K562 (cell line): Measurements from ENCODE around the gene PIH1D1. TPM values are rescaled to one million over a fixed set of nuclear protein-coding genes. Genes with fewer than 3 reads are reported as not detected.

Experiments
- BDP1 ChIP-seq: IDR thresholded peaks from 3 replicates; pipeline ENCODE4 v1.6.1; 2011; ENCODE audit not compliant: insufficient read length, insufficient read depth
- BRCA1 ChIP-seq, 2 experiments: fragments of 450-650 bp in 1 of 2; sonication (generic) in 1 of 2; formaldehyde crosslinking in 1 of 2; IDR thresholded peaks; 2 replicates each; pipeline versions ENCODE4 v1.5.0 to v1.6.1; 2017 to 2020; ENCODE audit warnings: mild to moderate bottlenecking in 1 of 2, missing genetic modification reagents in 1 of 2
- CBFA2T2 ChIP-seq: fragments of 450-650 bp; conservative IDR thresholded peaks from 2 replicates; pipeline ENCODE4 v1.6.1; 2017; ENCODE audit warnings: mild to moderate bottlenecking
- CBX2 ChIP-seq: fragments of 200-600 bp; sonication (generic); IDR thresholded peaks from one replicate; pipeline ENCODE4 v1.6.1; 2012; ENCODE audit warnings: mild to moderate bottlenecking, low read length, inconsistent platforms; ENCODE audit not compliant: insufficient read depth, poor library complexity, severe bottlenecking
- CXXC5 ChIP-seq: fragments of 250-450 bp; sonication (Bioruptor Pico); IDR thresholded peaks from 2 replicates; pipeline ENCODE4 v1.8.0; 2022; ENCODE audit warnings: inconsistent platforms, mild to moderate bottlenecking, moderate library complexity
- DPF2 ChIP-seq: fragments of 450-650 bp; IDR thresholded peaks from 2 replicates; pipeline ENCODE4 v1.6.1; 2016
- HMG20B ChIP-seq: fragments of 250-450 bp; sonication (Bioruptor Pico); IDR thresholded peaks from 2 replicates; pipeline ENCODE4 v1.5.0; 2021; ENCODE audit warnings: mild to moderate bottlenecking
- MAZ ChIP-seq, 2 experiments: fragments of 450-650 bp in 1 of 2; sonication (generic) in 1 of 2; formaldehyde crosslinking; IDR thresholded peaks in 1 of 2; conservative IDR thresholded peaks in 1 of 2; 2 replicates each; pipeline versions ENCODE4 v1.4.0 to v1.5.0; 2020; ENCODE audit warnings: mild to moderate bottlenecking in 1 of 2, missing genetic modification reagents in 1 of 2
- MEF2D ChIP-seq: conservative IDR thresholded peaks from 2 replicates; pipeline ENCODE4 v1.6.1; 2016; ENCODE audit warnings: low read depth, missing genetic modification characterization, missing compliant biosample characterization
- NFYB ChIP-seq: IDR thresholded peaks from 2 replicates; pipeline ENCODE4 v1.6.1; 2011; ENCODE audit warnings: mild to moderate bottlenecking, moderate library complexity; ENCODE audit not compliant: insufficient read length; ENCODE audit errors: extremely low read depth
- PML ChIP-seq: IDR thresholded peaks from 2 replicates; pipeline ENCODE4 v1.6.1; 2012; ENCODE audit warnings: low read length, inconsistent platforms
- SMAD3 ChIP-seq: fragments of 450-650 bp; formaldehyde crosslinking; conservative IDR thresholded peaks from 2 replicates; pipeline ENCODE4 v1.4.0; 2020; ENCODE audit warnings: mild to moderate bottlenecking
- SNIP1 ChIP-seq: fragments of 450-650 bp; IDR thresholded peaks from 2 replicates; pipeline ENCODE4 v1.7.1; 2017; ENCODE audit warnings: low read depth, mild to moderate bottlenecking
- SP2 ChIP-seq: IDR thresholded peaks from 2 replicates; pipeline ENCODE4 v1.6.1; 2011; ENCODE audit warnings: mild to moderate bottlenecking, low read depth, low read length, moderate library complexity; ENCODE audit not compliant: poor library complexity, severe bottlenecking; ENCODE audit errors: extremely low read depth
- TCF3 ChIP-seq: sonication (generic); formaldehyde crosslinking; IDR thresholded peaks from 2 replicates; pipeline ENCODE4 v1.4.0; 2020; ENCODE audit warnings: mild to moderate bottlenecking, missing genetic modification reagents
- TCF7 ChIP-seq: sonication (generic); IDR thresholded peaks from 2 replicates; pipeline ENCODE4 v1.6.1; 2016; ENCODE audit warnings: antibody characterized with exemption, borderline replicate concordance
- ZBTB17 ChIP-seq: fragments of 450-650 bp; formaldehyde crosslinking; IDR thresholded peaks from 2 replicates; pipeline ENCODE4 v1.4.0; 2020; ENCODE audit warnings: mild to moderate bottlenecking
- ZNF24 ChIP-seq: fragments of 450-650 bp; IDR thresholded peaks from 2 replicates; pipeline ENCODE4 v1.6.1; 2016
- ZNF324 ChIP-seq: fragments of 250-450 bp; sonication (Bioruptor Pico); IDR thresholded peaks from 2 replicates; pipeline ENCODE4 v1.4.0; 2020; ENCODE audit warnings: mild to moderate bottlenecking
- ZNF583 ChIP-seq: fragments of 250-450 bp; sonication (Bioruptor Pico); IDR thresholded peaks from 2 replicates; pipeline ENCODE4 v1.4.0; 2020
- ZNF79 ChIP-seq: fragments of 250-450 bp; sonication (Bioruptor Pico); IDR thresholded peaks from 2 replicates; pipeline ENCODE4 v1.4.0; 2020; ENCODE audit warnings: low read depth, mild to moderate bottlenecking, moderate library complexity
- polyA plus RNA-seq, 8 experiments: library from polyadenylated mRNA; depleted of rRNA in 4 of 8; stranded (reverse) in 5 of 8; unstranded in 3 of 8; fragments of >200 nt; fragmentation: Nextera tagmentation in 2 of 8; fragmentation: Illumina TruSeq in 1 of 8; extraction: Ambion mirVana in 2 of 8; extraction: Trizol in 1 of 8; gene quantifications; 2 replicates each; pipeline versions ENCODE4 v1.2.1 to v1.2.3, GENCODE V29; 2011 to 2014; ENCODE audit warnings: inconsistent platforms in 1 of 8, missing spikeins in 1 of 8
- total RNA-seq, 7 experiments: library from RNA; depleted of rRNA in 6 of 7; stranded (reverse); fragments of >200 nt in 6 of 7; fragmentation: Illumina TruSeq in 2 of 7; extraction: Trizol in 2 of 7; gene quantifications; 2 replicates each; pipeline versions ENCODE4 v1.2.1 to v1.2.3, GENCODE V29; 2011 to 2021; ENCODE audit warnings: low replicate concordance in 1 of 7
- TF ChIP-seq, protein P1 (sequence below): fragments of 450-650 bp; formaldehyde crosslinking; IDR thresholded peaks from 2 replicates; pipeline ENCODE4 v1.4.0; 2022; ENCODE audit warnings: missing genetic modification characterization
- TF ChIP-seq, protein P2 (sequence below): sonication (generic); formaldehyde crosslinking; IDR thresholded peaks from 2 replicates; pipeline ENCODE4 v1.8.1; 2023; ENCODE audit warnings: mild to moderate bottlenecking, missing genetic modification reagents
- TF ChIP-seq, protein P3 (sequence below), 2 experiments: fragments of 450-650 bp; IDR thresholded peaks; 2 replicates each; pipeline ENCODE4 v1.6.1; 2016

Gene PIH1D1
- total and polyA plus RNA-seq, 9 of the 15 experiments (the other 6 are each of a cell fraction or from before 2014, with no cell fraction given) = 26.5 to 224 (median 137) TPM

DNA sequence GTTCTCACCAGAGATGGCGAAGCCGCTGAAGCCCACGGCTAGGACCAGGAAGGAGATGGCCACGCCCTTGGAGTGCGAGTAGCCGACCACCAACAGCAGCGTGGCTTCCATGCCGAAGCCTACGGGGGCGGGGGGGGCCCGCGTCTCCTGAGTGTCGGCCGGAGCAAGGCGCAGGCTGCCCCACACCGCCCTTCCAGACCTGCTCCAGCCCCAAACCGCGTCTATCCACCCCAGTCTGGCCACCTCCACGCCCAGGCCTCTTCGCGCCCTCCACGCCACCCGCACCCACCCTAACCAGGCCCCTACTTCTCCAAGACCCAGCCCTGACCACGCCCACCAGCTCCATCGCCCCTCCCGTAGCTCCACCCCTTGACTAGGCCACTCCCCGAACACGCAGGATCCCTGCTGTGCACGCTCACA is 20.3 kb downstream of the PIH1D1 start (continued):
- TF ChIP-seq, protein P1, sequence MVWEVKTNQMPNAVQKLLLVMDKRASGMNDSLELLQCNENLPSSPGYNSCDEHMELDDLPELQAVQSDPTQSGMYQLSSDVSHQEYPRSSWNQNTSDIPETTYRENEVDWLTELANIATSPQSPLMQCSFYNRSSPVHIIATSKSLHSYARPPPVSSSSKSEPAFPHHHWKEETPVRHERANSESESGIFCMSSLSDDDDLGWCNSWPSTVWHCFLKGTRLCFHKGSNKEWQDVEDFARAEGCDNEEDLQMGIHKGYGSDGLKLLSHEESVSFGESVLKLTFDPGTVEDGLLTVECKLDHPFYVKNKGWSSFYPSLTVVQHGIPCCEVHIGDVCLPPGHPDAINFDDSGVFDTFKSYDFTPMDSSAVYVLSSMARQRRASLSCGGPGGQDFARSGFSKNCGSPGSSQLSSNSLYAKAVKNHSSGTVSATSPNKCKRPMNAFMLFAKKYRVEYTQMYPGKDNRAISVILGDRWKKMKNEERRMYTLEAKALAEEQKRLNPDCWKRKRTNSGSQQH (CRISPR knock-in tag) = no peak
- TF ChIP-seq NFYB (no peak), SP2 (no peak), PML (no peak), ZNF324 (CRISPR knock-in tag) (no peak), ZNF79 (CRISPR knock-in tag) (no peak), HMG20B (CRISPR knock-in tag) (no peak), SMAD3 (CRISPR knock-in tag) (no peak), BRCA1 (IDR thresholded peaks at IDR 0.05) (no peak), BRCA1 (CRISPR knock-in tag; IDR thresholded peaks at IDR 0.05) (no peak), SNIP1 (no peak), ZBTB17 (CRISPR knock-in tag) (no peak), TCF7 (no peak), CBFA2T2 (no peak), ZNF24 (no peak), MEF2D (no peak), ZNF583 (CRISPR knock-in tag) (no peak), MAZ (CRISPR knock-in tag; conservative IDR thresholded peaks at IDR 0.05 in 1 of 2, IDR thresholded peaks at IDR 0.05 in 1 of 2) (peak in 1 of 2 experiments; percentile 23; a peak in 1 of 4 replicates), DPF2 (peak; percentile 11; the same call in 1 of the 2 replicates), CXXC5 (no peak), CBX2 (no peak), TCF3 (CRISPR knock-in tag) (no peak), BDP1 (no peak)
- TF ChIP-seq, protein P2, sequence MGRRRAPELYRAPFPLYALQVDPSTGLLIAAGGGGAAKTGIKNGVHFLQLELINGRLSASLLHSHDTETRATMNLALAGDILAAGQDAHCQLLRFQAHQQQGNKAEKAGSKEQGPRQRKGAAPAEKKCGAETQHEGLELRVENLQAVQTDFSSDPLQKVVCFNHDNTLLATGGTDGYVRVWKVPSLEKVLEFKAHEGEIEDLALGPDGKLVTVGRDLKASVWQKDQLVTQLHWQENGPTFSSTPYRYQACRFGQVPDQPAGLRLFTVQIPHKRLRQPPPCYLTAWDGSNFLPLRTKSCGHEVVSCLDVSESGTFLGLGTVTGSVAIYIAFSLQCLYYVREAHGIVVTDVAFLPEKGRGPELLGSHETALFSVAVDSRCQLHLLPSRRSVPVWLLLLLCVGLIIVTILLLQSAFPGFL (CRISPR knock-in tag) = no peak
- TF ChIP-seq, protein P3, sequence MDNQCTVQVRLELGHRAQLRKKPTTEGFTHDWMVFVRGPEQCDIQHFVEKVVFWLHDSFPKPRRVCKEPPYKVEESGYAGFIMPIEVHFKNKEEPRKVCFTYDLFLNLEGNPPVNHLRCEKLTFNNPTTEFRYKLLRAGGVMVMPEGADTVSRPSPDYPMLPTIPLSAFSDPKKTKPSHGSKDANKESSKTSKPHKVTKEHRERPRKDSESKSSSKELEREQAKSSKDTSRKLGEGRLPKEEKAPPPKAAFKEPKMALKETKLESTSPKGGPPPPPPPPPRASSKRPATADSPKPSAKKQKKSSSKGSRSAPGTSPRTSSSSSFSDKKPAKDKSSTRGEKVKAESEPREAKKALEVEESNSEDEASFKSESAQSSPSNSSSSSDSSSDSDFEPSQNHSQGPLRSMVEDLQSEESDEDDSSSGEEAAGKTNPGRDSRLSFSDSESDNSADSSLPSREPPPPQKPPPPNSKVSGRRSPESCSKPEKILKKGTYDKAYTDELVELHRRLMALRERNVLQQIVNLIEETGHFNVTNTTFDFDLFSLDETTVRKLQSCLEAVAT (IDR thresholded peaks at IDR 0.05) = peak in 1 of 2 experiments; percentile 50; a peak in 1 of 4 replicates
